ENCODE measurements around the gene SMPD3.
A peak's percentile ranks its signal among the peaks of the same experiment; 100 is the strongest.

SMPD3 gene

DNA sequence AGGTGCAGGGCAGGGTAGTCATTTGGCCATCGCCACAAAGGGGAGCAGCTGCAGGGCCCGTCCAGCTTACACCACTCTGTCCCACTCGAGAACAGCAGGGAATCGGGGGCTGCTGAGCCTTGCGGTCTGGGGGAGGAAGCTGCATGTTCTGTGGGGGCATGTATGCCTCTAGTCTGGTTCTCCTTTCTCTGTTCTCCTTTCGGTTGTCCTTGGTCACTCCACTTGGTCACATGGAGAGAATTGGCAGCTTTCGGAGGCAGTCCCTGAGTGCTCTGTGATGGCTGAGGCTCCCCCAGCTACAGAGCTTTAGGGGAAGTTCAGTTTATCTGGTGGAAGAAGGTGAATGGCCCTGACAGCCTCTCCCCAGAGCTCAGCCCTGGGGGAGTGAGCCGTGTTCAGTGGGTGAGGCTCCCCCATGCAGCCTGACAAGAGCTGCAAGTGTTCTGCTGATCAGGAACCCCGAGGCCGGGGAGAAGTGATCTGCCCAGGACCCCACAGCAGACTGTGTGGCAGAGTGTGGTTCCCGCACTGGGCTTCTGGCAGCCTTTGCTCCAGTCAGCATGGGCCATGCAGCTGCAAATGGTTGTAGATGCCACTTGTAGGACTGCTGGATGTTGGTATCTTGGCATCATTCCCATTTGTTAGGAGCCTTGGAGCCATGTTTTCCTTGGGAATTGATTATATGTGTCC is 22.3 kb upstream of the SMPD3 start:
- DNase-seq (ENCODE audit: low spot score) = no peak

DNA sequence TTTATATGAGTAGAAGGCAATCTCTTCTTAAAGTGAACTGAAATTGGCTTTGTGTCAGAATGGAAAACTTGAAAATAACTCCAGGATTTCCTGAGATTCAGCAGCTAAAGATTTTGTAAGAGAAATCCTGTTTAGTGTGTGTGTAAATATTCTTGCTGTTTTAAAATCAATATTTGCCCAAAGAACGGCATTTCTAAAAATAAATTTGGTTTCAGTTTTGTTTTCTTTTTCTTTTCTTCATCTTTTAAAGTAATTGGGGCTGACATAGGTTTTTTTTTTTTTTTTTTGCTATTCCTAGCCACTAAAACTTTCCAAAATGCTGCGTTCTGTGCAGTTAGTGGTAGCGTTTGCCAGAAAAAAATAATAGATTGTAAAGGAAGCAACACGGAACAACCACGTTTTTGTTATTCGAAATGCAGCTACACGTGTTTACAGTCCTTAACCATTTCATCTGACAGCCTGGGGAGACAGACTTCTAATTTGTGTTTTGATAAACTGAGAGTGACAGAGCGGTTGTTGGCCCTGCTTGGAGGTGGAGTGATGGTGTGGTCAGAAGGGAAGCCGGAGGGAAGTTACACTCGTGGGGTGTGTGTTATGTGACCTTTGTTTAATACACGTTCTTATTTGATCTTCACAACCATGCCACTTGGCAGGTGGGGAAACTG is 21.6 kb upstream of the SMPD3 start:
- no peak for DNase-seq (ENCODE audit: low spot score)

DNA sequence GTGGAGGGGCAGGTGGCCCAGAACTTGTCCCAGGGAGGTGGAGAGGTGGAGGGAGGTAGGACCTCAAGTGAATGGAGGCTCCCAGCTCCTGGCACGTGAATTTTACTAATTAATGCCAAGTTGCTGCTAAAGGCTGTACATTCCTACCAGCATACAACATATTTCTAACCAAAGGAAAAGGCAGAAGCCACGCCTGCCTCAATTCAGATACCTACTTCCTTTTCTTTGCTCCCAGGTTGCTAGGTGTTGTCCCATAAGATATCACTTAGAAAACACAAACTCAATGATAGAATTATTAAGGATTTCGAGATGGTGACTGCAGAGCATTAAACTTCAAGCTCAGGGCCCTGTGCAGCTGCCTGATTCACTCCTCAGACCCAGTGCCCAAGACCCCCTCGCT is 20.5 kb upstream of the SMPD3 start:
- no peak for DNase-seq (ENCODE audit: low spot score)

DNA sequence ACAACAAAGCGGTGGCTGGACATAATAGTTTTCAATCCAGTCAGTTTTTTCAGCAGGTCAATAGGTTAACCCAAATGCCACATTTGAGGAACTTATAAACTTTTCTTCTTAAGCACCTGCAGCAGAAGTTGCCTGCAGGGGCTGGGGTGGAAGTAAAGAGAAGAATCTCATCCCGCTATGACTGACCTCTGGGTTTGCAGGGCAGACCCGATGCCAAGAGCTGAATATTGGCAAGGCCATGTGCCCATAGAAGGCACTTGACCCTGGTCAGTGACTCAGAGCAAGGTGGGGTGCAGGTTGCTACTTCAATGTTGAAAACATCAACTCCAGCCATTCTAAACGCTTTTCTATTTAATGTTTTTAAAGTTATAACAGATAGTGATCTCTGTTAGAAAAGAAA is 17.9 kb upstream of the SMPD3 start:
- DNase-seq (ENCODE audit: low spot score) = no peak

DNA sequence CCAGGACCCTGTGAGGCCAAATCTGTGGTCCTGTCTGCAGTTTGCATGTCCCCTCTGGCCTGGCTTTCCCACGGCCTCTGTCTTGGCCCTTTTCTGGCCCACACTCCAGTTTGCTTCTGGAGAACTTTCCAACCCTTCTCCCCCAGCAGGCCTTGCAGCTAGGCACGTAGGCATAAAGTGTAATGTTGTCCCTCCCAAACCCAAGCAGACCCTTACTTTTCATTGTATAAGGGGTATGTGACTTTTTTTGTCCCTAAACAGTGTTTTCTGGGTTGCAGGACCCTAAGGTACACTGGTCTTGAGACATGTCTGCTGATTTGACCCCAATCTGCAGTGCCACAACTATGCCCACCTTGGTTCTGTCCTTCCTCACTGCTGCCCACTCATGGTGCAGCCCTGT is 15.6 kb upstream of the SMPD3 start:
- no peak for DNase-seq (ENCODE audit: low spot score)

DNA sequence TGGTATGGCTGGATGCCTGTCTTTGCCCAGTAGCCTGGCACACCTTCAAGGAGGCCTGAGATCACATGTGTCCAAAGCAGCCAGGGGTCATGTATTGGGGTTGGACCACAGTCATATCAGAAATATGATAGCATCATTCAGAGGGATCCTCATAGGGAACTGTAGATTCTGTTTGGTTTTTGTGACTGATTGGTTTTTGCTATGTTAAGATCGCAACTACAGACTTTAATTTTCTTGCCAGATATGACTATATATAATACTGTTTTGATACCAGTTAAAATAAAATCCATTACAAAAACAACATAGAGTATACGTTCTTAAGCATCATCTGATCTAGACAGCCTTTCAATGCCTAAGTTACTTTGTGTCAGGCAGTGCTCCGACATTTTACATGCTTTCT is 11.8 kb upstream of the SMPD3 start:
- no peak for DNase-seq (ENCODE audit: low spot score)

DNA sequence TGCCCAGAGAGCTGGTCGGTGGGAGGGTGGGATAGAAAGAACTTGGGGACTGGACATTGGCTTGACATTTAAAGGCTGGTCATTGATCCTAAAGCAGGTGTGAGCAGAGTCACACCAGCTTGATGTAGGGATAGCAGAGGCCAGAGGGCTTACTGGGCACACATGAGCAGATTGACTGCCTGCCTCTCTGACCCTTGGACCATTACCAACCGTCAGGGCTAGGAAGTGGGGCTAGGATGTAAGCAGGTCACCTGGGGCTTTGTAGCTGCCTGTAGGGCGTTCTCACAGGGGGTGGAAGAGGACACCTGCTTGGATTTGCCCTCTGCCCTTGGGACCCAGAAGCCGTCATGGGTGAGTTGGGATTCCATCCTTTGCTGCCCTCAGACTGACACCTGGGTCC is 11.1 kb upstream of the SMPD3 start:
- no peak for DNase-seq (ENCODE audit: low spot score)

DNA sequence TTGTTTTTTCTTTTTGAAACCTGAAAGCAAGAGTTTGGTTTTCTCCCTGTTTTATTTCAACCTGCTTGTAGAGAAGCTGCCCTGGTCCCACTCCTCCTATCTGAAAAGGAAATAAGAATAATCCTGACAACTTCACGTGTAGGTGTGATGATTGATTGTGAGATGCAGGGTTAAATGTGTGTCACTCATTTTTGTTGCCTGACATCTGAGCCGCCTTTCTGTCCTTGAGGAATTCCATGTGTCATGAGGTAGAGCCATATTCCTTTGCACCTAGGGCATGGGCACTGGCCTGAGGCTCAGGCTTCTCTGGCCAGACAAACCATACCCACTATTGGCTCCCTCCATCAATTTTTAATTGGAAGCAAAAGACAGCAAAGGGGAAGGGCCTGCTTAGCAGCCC is 10.2 kb upstream of the SMPD3 start:
- DNase-seq (ENCODE audit: low spot score) = no peak

DNA sequence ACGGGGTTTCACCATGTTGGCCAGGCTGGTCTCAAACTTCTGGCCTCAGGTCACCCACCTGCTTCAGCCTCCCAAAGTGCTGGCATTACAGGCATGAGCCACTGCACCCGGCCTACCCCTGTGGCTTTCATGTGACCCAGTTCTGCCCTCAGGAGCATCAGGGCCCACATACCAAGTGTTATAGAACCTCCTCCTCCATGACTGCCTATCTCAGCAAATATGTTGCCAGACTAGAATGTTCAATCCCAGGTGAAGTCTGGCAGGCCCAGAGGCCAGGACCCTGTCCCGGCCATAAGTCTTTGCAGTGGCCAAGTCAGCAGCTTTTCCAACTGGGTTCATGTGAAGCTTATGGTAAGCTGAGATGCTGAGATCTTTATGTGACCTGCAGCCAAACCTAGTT is 9.8 kb upstream of the SMPD3 start:
- DNase-seq (ENCODE audit: low spot score) = no peak

DNA sequence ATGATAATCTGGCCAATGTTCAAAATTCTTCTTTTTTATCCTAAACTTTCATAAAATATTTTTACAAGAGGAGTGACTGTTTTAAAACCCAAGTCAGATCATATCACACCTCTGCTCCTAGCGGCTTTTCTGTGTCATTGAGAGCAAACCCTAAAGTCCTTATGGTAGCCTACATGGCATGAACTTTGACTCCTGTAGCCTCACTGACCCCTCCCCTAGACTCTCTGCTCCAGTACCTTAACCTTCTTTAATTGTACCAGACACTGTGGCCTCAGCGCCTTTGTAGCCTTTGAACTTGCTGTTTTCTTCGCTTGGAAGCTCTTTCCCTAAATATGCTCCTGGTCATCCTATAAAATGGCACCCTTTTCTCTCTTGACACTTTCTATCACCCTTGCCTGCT is 7.3 kb upstream of the SMPD3 start:
- DNase-seq (ENCODE audit: low spot score) = no peak

DNA sequence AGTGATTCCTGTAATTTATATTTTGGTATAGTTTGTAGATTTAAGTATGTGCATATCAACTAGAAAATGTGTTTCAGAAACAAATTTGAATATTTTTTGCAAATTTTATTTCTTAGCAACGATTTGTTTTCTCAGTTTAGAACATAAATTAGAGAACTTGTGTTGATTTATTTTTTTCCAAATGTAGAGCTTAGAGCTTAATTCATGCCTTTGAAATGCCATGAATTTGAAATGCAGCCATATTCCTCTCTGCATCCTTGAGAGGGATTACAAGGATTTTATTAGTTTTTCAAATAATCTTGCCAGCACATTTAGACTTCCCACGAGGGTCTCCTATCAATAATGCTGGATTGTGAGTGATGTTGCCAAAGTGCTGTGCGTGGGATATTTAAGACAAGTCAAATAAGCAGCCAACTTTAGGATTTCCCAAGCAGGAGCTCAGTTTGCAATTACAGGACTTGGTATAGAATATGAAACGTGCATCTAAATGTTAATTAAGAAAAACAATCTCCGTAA is 6.7 kb upstream of the SMPD3 start:
- no peak for DNase-seq (ENCODE audit: low spot score)

DNA sequence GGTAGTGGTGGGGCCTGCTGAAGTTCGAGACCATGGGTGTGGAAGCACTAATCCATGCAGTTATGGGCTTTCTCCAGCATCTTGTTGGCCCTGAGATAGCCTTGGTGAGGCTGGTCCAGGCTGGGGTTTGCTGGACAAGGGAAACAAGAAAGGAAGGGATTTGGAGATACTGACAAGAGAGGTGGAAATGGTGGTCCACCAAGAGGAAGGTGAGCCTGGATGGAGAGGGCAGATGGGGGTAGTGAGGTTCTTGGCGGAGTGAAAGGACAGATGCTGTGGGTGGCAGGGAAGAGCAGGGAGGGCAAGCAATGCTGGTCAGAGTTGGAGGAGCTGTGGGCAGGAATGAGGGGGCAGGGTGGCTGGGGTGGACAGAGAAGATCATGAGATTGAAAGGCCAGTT is 5.5 kb upstream of the SMPD3 start:
- no peak for DNase-seq (ENCODE audit: low spot score)

DNA sequence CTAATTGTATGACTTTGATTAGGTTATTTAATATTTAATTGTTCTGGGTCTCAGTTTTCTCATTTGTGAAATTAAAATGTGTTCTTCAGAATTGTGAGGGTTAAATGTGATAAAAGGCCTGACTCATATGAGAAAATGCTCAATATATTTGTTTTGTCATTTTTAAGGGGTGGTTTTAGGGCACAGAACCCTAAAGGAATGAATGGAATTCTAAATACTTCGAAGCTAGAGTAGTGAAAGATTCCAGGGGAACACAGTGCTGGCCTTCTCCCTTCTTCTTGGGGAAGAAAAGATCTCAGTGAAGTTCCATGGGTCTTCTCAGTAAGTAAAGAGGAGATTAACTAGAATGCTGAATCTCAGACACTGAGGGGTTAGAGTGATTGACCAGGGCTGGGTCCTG is 3.9 kb upstream of the SMPD3 start:
- DNase-seq (ENCODE audit: low spot score) = no peak

DNA sequence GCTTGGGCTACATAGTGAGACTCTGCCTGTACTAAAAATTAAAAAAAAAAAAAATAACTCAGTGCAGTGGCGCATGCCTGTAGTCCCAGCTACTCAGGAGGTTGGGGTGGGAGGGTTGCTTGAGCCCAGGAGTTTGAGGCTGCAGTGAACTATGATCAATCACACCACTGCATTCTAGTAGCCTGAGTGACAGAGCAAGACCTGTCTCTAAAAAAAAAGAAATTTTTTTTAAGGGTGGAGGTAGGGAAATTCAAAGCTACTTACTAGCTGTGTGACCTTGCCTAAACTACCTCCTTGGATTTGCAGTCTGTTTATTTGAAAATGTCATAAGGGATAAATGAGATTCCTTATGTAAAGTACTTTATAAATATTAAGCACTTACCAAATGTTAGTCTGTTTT is 3.4 kb upstream of the SMPD3 start:
- no peak for DNase-seq (ENCODE audit: low spot score)

DNA sequence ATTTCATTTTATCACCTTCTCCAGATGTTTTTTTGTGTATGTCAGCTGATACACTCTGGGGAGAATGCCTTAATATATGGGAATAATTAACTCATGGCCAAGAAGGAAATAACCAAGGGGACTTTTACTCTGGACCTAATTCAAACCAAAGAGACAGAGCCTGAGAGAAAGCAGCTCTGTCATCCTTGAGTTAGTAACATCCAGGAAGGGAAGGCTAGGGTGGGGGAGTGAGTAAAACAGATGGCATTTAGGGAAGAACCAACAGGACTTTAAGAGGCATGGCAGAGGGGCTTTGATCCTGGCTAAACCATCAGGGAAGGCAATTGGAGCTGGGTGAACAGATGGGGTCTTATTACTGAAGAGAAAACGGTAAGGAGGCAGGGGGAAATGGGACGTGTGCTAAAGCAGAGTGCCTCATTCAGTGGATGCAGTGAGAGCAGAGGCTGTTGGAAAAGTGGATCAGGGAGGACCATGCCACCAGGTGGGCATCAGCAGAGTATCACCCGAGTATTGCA is 2.5 kb upstream of the SMPD3 start:
- DNase-seq (ENCODE audit: low spot score) = no peak

DNA sequence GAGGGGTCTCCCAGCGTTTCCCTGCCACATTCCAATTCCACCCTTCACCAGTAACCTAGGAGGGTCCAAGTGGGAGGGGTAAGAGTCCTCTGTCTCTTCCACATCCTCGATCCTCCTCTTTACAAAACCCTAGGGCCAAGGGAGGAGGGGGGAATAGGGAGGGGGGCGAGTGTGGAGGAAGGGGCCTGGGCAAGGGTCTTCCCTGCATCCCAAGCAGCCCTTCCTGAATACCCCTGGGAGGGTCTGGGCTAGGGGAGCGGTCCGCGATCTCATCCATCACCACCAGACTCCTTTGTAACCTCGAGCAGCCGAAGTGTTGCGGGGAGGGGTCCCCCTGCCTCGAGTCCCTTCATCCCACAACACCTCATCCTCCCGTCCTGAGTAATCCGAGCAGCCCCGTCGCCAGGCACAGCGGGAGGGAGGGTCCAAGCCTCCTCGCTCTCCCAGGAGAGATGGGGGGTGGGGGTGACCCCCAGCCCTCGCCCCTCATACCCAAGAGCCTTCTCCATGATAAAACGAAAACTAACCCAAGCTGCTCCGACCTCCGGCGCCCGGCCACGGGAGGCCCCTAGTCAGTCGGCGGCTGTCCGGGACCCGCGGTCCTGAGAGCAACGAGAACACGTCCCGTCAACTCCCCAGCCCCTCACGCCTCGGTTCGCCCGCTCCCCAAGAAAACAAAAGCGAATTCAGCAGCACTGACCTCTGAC is 502 bp downstream of the SMPD3 start:
- no peak for DNase-seq (ENCODE audit: low spot score)

DNA sequence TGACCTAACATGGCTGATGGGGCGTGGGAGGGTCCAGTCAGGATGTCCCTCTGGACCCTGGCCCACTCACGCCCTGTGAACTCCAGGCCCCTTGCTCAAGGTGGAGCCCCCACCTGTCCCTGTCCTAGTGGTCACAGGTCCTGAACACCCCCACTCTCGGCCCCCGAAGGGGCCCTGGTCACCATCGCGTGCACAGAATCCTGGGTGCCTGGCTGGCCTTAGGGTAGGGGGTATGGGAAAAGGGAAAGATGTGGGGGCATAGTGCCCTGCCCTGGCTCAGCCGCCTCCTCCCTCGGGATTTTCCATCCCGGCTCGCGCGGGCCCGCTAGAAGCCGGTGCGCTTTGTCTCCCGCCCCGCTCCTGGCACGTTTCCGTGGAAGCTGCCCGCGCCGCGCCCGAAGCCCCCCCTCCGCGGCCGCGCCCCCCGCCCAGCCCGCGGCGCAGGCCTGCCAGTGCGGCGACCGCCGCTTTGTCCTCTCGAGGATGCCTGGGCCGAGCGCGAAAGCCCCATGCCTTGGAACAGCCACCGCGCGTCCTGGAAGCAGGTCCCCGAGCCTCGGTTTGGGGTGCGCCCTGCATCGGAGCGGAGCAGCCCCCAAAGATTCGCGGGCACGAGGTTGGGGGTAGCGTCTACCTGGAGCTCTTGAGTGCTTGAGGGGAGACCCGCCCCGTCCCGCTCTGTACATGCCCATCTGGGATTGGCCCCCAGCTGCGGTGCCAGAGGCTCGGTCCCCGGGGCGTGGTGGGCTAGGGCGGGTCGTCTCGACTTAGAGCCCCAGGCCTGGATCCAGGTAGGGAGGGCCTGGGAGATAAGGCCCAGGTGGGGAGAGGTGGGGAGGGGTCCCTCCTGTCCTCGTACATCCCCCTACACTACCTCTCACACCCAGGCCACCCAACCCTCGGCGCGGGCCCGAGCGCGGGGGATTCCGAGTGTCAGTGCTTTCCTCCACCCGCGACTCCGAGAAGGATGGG is 1.3 kb downstream of the SMPD3 start:
- no peak for DNase-seq (ENCODE audit: low spot score)

DNA sequence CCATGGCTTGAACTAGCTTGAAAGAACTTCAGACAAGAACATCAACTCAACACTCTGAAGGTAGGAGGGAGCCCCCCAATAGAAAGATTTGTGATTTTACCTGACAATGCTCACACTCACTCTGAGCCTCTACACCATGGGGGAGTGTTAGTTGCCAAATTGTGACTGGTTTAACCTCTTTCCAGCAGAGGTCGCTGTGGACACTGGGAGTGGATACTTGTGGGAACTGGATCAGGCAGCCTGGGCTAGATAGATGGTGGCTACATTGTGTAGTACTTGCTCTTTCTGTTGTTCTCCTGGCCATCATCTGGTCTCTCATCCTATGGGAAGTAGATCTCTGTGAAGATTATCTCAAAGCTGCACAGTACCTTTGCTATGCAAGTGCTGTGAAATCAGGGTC is 2.9 kb downstream of the SMPD3 start:
- DNase-seq (ENCODE audit: low spot score) = no peak

DNA sequence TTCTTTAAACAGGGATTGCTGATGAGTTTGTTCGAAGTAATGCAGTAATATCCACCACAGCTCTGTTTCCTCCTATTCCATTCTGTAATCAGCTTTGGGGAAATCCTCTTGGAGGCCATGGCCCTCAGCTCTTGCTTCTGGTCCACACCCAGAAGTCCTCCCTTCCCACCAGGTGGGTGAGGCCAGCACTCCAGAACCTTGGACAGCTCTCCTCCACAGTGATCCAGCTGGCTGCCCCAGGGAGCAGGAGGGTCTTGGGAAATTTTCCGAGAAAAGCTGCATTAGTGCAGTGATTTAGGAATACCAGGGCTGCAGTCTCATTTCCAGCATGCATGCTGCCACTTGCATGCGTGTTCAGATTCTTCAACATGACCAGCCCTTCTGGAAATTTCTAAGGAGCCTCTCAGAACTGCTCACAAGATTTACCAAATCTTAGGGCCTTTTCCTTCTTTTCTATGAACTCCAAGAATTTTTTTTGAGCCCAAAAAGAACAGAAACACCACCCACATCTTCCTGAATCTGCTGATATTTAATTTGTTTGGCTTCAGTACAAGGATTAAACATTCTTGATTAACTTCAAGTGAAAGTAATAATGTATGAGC is 4.2 kb downstream of the SMPD3 start:
- DNase-seq (ENCODE audit: low spot score) = peak; percentile 29

DNA sequence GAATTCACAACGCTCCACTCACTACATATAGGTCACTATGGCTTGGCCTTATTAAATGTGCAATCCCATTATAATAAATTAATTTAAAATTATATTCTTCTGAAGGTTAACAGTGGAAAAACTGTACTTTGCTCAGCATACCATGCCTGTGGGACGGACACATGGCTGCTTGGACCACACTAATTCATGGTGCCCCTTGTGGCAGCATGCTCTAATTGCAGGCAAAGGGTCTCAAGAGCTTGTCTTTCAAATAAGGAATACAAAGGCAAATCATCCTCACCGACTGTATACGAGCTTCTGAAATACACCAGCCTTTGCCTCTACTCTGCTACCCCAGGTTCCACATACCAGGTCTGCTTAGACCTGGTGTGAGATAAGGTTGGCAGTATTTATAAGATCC is 11.7 kb downstream of the SMPD3 start:
- DNase-seq (ENCODE audit: low spot score) = no peak

DNA sequence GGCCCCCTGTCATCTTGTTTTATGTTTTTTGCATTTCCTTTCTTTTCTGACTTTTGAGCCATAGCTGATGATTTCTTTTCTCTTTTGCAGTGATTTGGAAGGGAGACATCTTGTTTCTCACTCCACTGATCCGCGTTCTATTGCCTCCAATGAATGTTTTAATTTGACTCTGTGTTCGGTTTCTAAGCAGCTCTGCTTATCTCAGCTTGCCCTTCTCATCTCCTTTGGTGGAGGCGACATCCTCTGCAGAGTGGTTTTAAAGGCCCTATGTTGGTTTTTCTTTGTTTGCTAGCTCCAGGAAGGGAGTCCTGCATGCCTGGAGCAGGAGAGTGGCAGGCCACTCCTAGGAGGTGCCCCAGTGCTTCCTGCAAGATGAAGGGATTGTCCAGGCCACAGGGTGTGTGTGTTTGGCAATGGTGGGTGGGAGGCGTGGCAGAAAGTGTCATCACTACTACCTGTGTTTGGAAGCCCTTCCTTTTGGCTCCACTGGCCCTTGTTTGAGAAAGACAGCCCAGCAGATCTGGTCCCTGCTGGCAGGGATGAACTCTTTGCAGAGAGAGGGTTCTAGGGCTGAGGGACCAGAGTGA is 13.6 kb downstream of the SMPD3 start:
- DNase-seq (ENCODE audit: low spot score) = peak; percentile 61
